Astrocyte (in vitro differentiated cells and primary cell): ENCODE results near the gene GDPD5. TPM values are rescaled to one million over a fixed set of nuclear protein-coding genes. Genes with fewer than 3 reads are reported as not detected.

Experiments
- DNase-seq: peaks from one replicate; pipeline ENCODE4 v3.0.0-alpha.2; 2010; ENCODE audit warnings: low read depth
- FAIRE-seq: peaks from 2 replicates; lab custom pipeline; 2011; peaks lifted over from hg19 to GRCh38; lab: Jason Lieb, UNC
- H2AFZ ChIP-seq: 2 replicates; pipeline ENCODE4 v1.6.0; 2012; ENCODE audit warnings: low read depth, low read length, inconsistent platforms
- H3K27ac ChIP-seq: 2 replicates; pipeline ENCODE4 v1.5.1; 2011; ENCODE audit warnings: low read depth, low read length, inconsistent platforms
- H3K27me3 ChIP-seq: 2 replicates; pipeline ENCODE4 v1.6.0; 2011; ENCODE audit warnings: low read length, inconsistent platforms; ENCODE audit not compliant: insufficient read depth
- H3K36me3 ChIP-seq: 2 replicates; pipeline ENCODE4 v1.5.1; 2011; ENCODE audit warnings: low read length, inconsistent platforms; ENCODE audit not compliant: insufficient read depth
- H3K4me1 ChIP-seq: 2 replicates; pipeline ENCODE4 v1.5.1; 2011; ENCODE audit warnings: low read length, inconsistent platforms; ENCODE audit not compliant: insufficient read depth
- H3K4me2 ChIP-seq: 2 replicates; pipeline ENCODE4 v1.6.0; 2012; ENCODE audit warnings: low read length, inconsistent platforms
- H3K4me3 ChIP-seq: 2 replicates; pipeline ENCODE4 v1.5.1; 2011; ENCODE audit warnings: low read depth, mild to moderate bottlenecking, low read length, inconsistent platforms; ENCODE audit not compliant: insufficient read depth
- H3K79me2 ChIP-seq: 2 replicates; pipeline ENCODE4 v1.6.0; 2012; ENCODE audit warnings: mild to moderate bottlenecking, low read length, inconsistent platforms; ENCODE audit not compliant: insufficient read depth
- H3K9ac ChIP-seq: 2 replicates; pipeline ENCODE4 v1.6.0; 2012; ENCODE audit warnings: mild to moderate bottlenecking, low read length, inconsistent platforms
- H3K9me3 ChIP-seq: 2 replicates; pipeline ENCODE4 v1.5.1; 2012; ENCODE audit warnings: low read depth, mild to moderate bottlenecking, low read length, inconsistent platforms; ENCODE audit not compliant: insufficient read depth
- H4K20me1 ChIP-seq: 2 replicates; pipeline ENCODE4 v1.6.0; 2012; ENCODE audit warnings: low read length, inconsistent platforms; ENCODE audit not compliant: insufficient read depth
- H3K27ac Mint-ChIP-seq: one replicate; pipeline ENCODE4 v1.8.0; 2021; ENCODE audit warnings: mild to moderate bottlenecking, mixed read lengths; ENCODE audit not compliant: unreplicated experiment
- H3K27me3 Mint-ChIP-seq: one replicate; pipeline ENCODE4 v1.8.0; 2021; ENCODE audit warnings: low read depth, mixed read lengths; ENCODE audit not compliant: unreplicated experiment
- H3K36me3 Mint-ChIP-seq: one replicate; pipeline ENCODE4 v1.8.0; 2021; ENCODE audit warnings: low read depth, mixed read lengths; ENCODE audit not compliant: unreplicated experiment
- H3K4me1 Mint-ChIP-seq: one replicate; pipeline ENCODE4 v1.8.0; 2021; ENCODE audit warnings: low read depth, mixed read lengths; ENCODE audit not compliant: unreplicated experiment
- H3K4me3 Mint-ChIP-seq: one replicate; pipeline ENCODE4 v1.8.0; 2021; ENCODE audit warnings: mild to moderate bottlenecking, moderate library complexity, mixed read lengths; ENCODE audit not compliant: unreplicated experiment
- H3K9me3 Mint-ChIP-seq: one replicate; pipeline ENCODE4 v1.8.0; 2021; ENCODE audit warnings: mild to moderate bottlenecking, mixed read lengths; ENCODE audit not compliant: unreplicated experiment
- EZH2 ChIP-seq: IDR thresholded peaks from 2 replicates; pipeline ENCODE4 v1.6.1; 2012; ENCODE audit warnings: mild to moderate bottlenecking, low read length, inconsistent platforms; ENCODE audit not compliant: insufficient read depth
- total RNA-seq: library from RNA; stranded (reverse); gene quantifications from 2 replicates; pipeline ENCODE4 v1.2.1, GENCODE V29; 2021
- TF ChIP-seq, protein P1 (sequence below): IDR thresholded peaks from 2 replicates; pipeline ENCODE4 v1.5.1; 2011; ENCODE audit warnings: low read depth, mild to moderate bottlenecking, inconsistent platforms, low read length, moderate library complexity; ENCODE audit not compliant: insufficient read depth

Gene GDPD5
- total RNA-seq, 1 donor from 2014 or later: 9.4 TPM

GRCh38 chr11:75524665-75525432, 892 bp downstream of the GDPD5 start:
- H3K4me1 ChIP-seq: peaks cover 10% of the 10 kb centered on the region
- Mint-ChIP-seq H3K36me3 (peaks cover 2% of the 10 kb centered on the region), H3K27ac (no peak overlapping the region), H3K4me3 (peak overlapping the region; percentile 87), H3K27me3 (peaks cover 54% of the 10 kb centered on the region), H3K4me1 (no peaks in the 10 kb centered on the region), H3K9me3 (no peaks in the 10 kb centered on the region)
- peak overlapping the region; percentile 76 for H3K9ac ChIP-seq
- no peak overlapping the region for H3K27ac ChIP-seq
- H3K27me3 ChIP-seq: no peaks in the 10 kb centered on the region
- H3K4me2 ChIP-seq: peak overlapping the region; percentile 99
- no peak for DNase-seq
- peaks cover 20% of the 10 kb centered on the region for H4K20me1 ChIP-seq
- no peaks in the 10 kb centered on the region for H3K79me2 ChIP-seq
- H3K36me3 ChIP-seq: no peaks in the 10 kb centered on the region
- no peak for FAIRE-seq
- peak; percentile 68 for TF ChIP-seq EZH2
- TF ChIP-seq, protein P1, sequence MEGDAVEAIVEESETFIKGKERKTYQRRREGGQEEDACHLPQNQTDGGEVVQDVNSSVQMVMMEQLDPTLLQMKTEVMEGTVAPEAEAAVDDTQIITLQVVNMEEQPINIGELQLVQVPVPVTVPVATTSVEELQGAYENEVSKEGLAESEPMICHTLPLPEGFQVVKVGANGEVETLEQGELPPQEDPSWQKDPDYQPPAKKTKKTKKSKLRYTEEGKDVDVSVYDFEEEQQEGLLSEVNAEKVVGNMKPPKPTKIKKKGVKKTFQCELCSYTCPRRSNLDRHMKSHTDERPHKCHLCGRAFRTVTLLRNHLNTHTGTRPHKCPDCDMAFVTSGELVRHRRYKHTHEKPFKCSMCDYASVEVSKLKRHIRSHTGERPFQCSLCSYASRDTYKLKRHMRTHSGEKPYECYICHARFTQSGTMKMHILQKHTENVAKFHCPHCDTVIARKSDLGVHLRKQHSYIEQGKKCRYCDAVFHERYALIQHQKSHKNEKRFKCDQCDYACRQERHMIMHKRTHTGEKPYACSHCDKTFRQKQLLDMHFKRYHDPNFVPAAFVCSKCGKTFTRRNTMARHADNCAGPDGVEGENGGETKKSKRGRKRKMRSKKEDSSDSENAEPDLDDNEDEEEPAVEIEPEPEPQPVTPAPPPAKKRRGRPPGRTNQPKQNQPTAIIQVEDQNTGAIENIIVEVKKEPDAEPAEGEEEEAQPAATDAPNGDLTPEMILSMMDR: no peak
- peak overlapping the region; percentile 74 for H3K4me3 ChIP-seq
- peak overlapping the region; percentile 90 for H2AFZ ChIP-seq
- H3K9me3 ChIP-seq: no peaks in the 10 kb centered on the region

GRCh38 chr11:75523811-75524664, 1.7 kb downstream of the GDPD5 start:
- H3K27ac ChIP-seq: no peak overlapping the region
- H2AFZ ChIP-seq: peak overlapping the region; percentile 90
- no peaks in the 10 kb centered on the region for H3K36me3 ChIP-seq
- H3K27ac Mint-ChIP-seq: peak overlapping the region; percentile 47
- H4K20me1 ChIP-seq: peaks cover 20% of the 10 kb centered on the region
- H3K79me2 ChIP-seq: no peaks in the 10 kb centered on the region
- H3K4me3 ChIP-seq: peak overlapping the region; percentile 74
- H3K4me2 ChIP-seq: peak overlapping the region; percentile 99
- H3K9me3 Mint-ChIP-seq: no peaks in the 10 kb centered on the region
- no peaks in the 10 kb centered on the region for H3K27me3 ChIP-seq
- FAIRE-seq (no peak), DNase-seq (no peak)
- H3K4me1 ChIP-seq: peaks cover 10% of the 10 kb centered on the region
- H3K4me3 Mint-ChIP-seq: peak overlapping the region; percentile 87
- peaks cover 53% of the 10 kb centered on the region for H3K27me3 Mint-ChIP-seq
- no peak for TF ChIP-seq EZH2
- TF ChIP-seq, protein P1: no peak
- H3K36me3 Mint-ChIP-seq: peaks cover 2% of the 10 kb centered on the region
- no peaks in the 10 kb centered on the region for H3K4me1 Mint-ChIP-seq
- no peaks in the 10 kb centered on the region for H3K9me3 ChIP-seq
- H3K9ac ChIP-seq: peak overlapping the region; percentile 76
